ENCODE results near the gene SRCAP.

DNA sequence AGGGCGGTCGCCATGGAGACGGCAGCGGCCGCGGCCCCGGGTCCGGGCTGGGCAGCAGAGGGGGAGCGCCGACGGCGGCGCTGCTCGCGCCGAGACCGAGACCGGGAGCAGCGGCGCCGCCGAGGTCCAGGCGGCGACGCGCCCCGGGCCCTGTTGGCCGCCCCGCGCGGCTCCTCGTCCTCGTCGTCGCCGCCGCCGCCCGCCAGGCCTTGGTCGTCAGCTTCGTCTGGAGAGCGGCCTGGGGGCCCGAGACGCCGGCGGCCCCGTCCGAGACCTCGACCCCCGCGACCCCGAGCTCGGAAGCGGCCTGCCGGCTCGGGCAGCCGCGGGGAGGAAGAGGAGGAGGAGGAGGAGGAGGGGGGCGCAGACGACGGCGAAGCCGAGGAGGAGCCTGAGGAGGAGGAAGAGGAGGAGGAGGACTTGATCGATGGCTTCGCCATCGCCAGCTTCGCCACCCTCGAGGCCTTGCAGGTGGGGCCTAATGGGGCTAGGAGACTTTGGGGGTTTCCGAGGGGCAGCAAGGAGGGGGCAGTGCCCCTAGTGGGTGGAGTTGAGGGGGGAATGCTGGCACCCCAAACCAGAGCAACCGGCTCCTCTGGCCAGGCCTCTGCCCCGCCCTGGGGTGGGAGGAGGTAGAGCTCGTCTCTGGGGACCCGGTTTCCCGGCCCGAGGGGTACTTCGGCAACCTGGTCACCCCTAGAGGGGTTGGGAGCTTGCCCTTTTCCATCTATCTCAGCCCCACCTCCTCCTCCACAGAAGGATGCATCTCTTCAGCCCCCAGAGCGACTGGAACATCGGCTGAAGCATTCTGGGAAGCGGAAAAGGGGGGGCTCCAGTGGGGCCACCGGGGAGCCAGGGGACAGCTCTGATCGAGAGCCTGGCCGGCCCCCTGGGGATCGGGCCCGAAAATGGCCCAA is 39.2 kb upstream of the SRCAP start:
- TF ChIP-seq EZH2 (IDR thresholded peaks at IDR 0.05; ENCODE audit: insufficient read depth, poor library complexity, severe bottlenecking), result no peak
- no peak for TF ChIP-seq EZH2phosphoT487 (IDR thresholded peaks at IDR 0.05; ENCODE audit: insufficient read depth, low read depth)
